GM19193 (cell line): ENCODE measurements around the gene CARMIL1.

Experiments used
- POLR2A ChIP-seq: IDR thresholded peaks from 4 replicates; pipeline ENCODE4 v1.6.1; 2011; ENCODE audit not compliant: insufficient read depth, insufficient read length; ENCODE audit errors: extremely low read depth

Gene CARMIL1

GRCh38 chr6:25435416-25435985, 156.3 kb downstream of the CARMIL1 start:
- no peak for TF ChIP-seq POLR2A

GRCh38 chr6:25436760-25437159, 157.6 kb downstream of the CARMIL1 start:
- TF ChIP-seq POLR2A: no peak

GRCh38 chr6:25439368-25439767, 160.2 kb downstream of the CARMIL1 start:
- TF ChIP-seq POLR2A: no peak

GRCh38 chr6:25441663-25442270, 162.6 kb downstream of the CARMIL1 start:
- no peak for TF ChIP-seq POLR2A

- no peak for TF ChIP-seq POLR2A
These were observed 163.7 kb downstream of the CARMIL1 start for GRCh38 chr6:25442898-25443297.

GRCh38 chr6:25446830-25447569, 167.8 kb downstream of the CARMIL1 start:
- no peak for TF ChIP-seq POLR2A

GRCh38 chr6:25447570-25447929, 168.4 kb downstream of the CARMIL1 start:
- no peak for TF ChIP-seq POLR2A

GRCh38 chr6:25448965-25449538, 169.9 kb downstream of the CARMIL1 start:
- no peak for TF ChIP-seq POLR2A

- no peak for TF ChIP-seq POLR2A
These were observed 170.6 kb downstream of the CARMIL1 start for GRCh38 chr6:25449774-25450173.

- no peak for TF ChIP-seq POLR2A
These were observed 171.5 kb downstream of the CARMIL1 start for GRCh38 chr6:25450469-25451198.

GRCh38 chr6:25452031-25452430, 172.9 kb downstream of the CARMIL1 start:
- TF ChIP-seq POLR2A: no peak

- no peak for TF ChIP-seq POLR2A
These were observed 174.1 kb downstream of the CARMIL1 start for GRCh38 chr6:25453288-25453687.

- no peak for TF ChIP-seq POLR2A
These were observed 175.0 kb downstream of the CARMIL1 start for GRCh38 chr6:25454136-25454535.

GRCh38 chr6:25456249-25457040, 177.3 kb downstream of the CARMIL1 start:
- TF ChIP-seq POLR2A: no peak
